Activated CD8-positive, alpha-beta T cell treated with anti-CD3 and anti-CD28 coated beads for 36 hours (primary cell): Measurements from ENCODE around the gene PMVK. TPM values are rescaled to one million over a fixed set of nuclear protein-coding genes. Genes with fewer than 3 reads are reported as not detected.

ENCODE experiments used
- ATAC-seq: fragments of 200-7000 bp; cut with Tn5 transposase; one replicate; pipeline ENCODE4 v1.10.0; 2021; ENCODE audit warnings: mild to moderate bottlenecking, moderate library complexity
- CTCF ChIA-PET: fragments of 350-600 bp; sonication (Branson Sonifier 250); formaldehyde crosslinking; loops from one replicate; lab custom pipeline; 2021; ENCODE audit warnings: antibody characterized with exemption; lab: Charles Lee
- POLR2A ChIA-PET: fragments of 350-600 bp; sonication (Branson Sonifier 250); formaldehyde crosslinking; loops from one replicate; lab custom pipeline; 2021; ENCODE audit warnings: antibody characterized with exemption; lab: Charles Lee
- DNase-seq: peaks from one replicate; pipeline ENCODE4 v3.0.0-alpha.2; 2020
- H3K27ac Mint-ChIP-seq: one replicate; pipeline ENCODE4 v1.8.0; 2021; ENCODE audit warnings: mild to moderate bottlenecking, mixed read lengths
- H3K27me3 Mint-ChIP-seq: one replicate; pipeline ENCODE4 v1.8.0; 2021; ENCODE audit warnings: mixed read lengths
- H3K36me3 Mint-ChIP-seq: one replicate; pipeline ENCODE4 v1.8.0; 2021; ENCODE audit warnings: low read depth, mixed read lengths
- H3K4me1 Mint-ChIP-seq: one replicate; pipeline ENCODE4 v1.8.0; 2021; ENCODE audit warnings: low read depth, mixed read lengths
- H3K4me3 Mint-ChIP-seq: one replicate; pipeline ENCODE4 v1.8.0; 2021; ENCODE audit warnings: mild to moderate bottlenecking, moderate library complexity, mixed read lengths
- H3K9me3 Mint-ChIP-seq: one replicate; pipeline ENCODE4 v1.8.0; 2021; ENCODE audit warnings: mixed read lengths
- CTCF ChIP-seq: fragments of 200-600 bp; IDR thresholded peaks from one replicate; pipeline ENCODE4 v1.8.0; 2022; ENCODE audit warnings: antibody characterized with exemption, mild to moderate bottlenecking
- intact Hi-C: fragments of 100-400 bp; cut with micrococcal nuclease; formaldehyde crosslinking; loops from one replicate; pipeline ENCODE4 v1.10.0; 2022
- total RNA-seq, 2 experiments: library from RNA; stranded (reverse); gene quantifications; one replicate each; pipeline ENCODE4 v1.2.3, GENCODE V29; 2021

The PMVK gene
- total RNA-seq, 2 experiments from 2014 or later: 32.3 to 33.2 TPM

GRCh38 chr1:154941333-154942013, 5.0 kb upstream of the PMVK start:
- ATAC-seq (no peak), DNase-seq (peak; percentile 45)
- Mint-ChIP-seq H3K27ac (peak overlapping the region; percentile 92), H3K36me3 (peaks cover under 1% of the 10 kb centered on the region), H3K27me3 (no peaks in the 10 kb centered on the region), H3K9me3 (no peaks in the 10 kb centered on the region), H3K4me1 (peaks cover 61% of the 10 kb centered on the region), H3K4me3 (no peak overlapping the region)
- POLR2A ChIA-PET: interaction anchor here (0.7 to 1.0 kb wide), 2 partner anchors 9 to 43 kb away, joined by 3 read pairs; no protein-coding TSS in a partner anchor
- CTCF ChIA-PET: interaction anchor here (1.1 to 5.8 kb wide), 7 partner anchors 9 to 181 kb away, joined by 3 to 49 read pairs (median 5); partner anchors contain the start of genes PBXIP1 and PYGO2
- intact Hi-C loops: no loop called here
- no peak for TF ChIP-seq CTCF

- Mint-ChIP-seq H3K27me3 (no peaks in the 10 kb centered on the region), H3K4me3 (peak overlapping the region; percentile 1), H3K4me1 (peaks cover 64% of the 10 kb centered on the region), H3K9me3 (no peaks in the 10 kb centered on the region), H3K27ac (peak overlapping the region; percentile 92), H3K36me3 (peaks cover 2% of the 10 kb centered on the region)
- DNase-seq (peak; percentile 62), ATAC-seq (peak; percentile 13)
- TF ChIP-seq CTCF: no peak
- intact Hi-C loops: no loop called here
- ChIA-PET POLR2A (interaction anchor here (0.6 to 1.2 kb wide), 5 partner anchors 8 to 271 kb away, joined by 3 read pairs; no protein-coding TSS in a partner anchor), CTCF (interaction anchor here (0.7 to 5.8 kb wide), 10 partner anchors 9 to 440 kb away, joined by 3 to 49 read pairs (median 4); partner anchors contain the start of genes PBXIP1 and PYGO2)
Observed at GRCh38 chr1:154940651-154941194, 4.2 kb upstream of the PMVK start.

GRCh38 chr1:154940213-154940560, 3.7 kb upstream of the PMVK start:
- Mint-ChIP-seq H3K4me1 (peaks cover 67% of the 10 kb centered on the region), H3K27me3 (no peaks in the 10 kb centered on the region), H3K9me3 (no peaks in the 10 kb centered on the region), H3K4me3 (peak overlapping the region; percentile 1), H3K36me3 (peaks cover 2% of the 10 kb centered on the region), H3K27ac (peak overlapping the region; percentile 92)
- CTCF ChIA-PET: interaction anchor here (0.6 to 5.8 kb wide), 11 partner anchors 8 to 439 kb away, joined by 3 to 49 read pairs (median 4); partner anchors contain the start of genes PBXIP1 and PYGO2
- intact Hi-C loops: no loop called here
- DNase-seq (no peak), ATAC-seq (no peak)
- no peak for TF ChIP-seq CTCF
- POLR2A ChIA-PET: interaction anchor here (0.6 to 1.2 kb wide), 4 partner anchors 8 to 270 kb away, joined by 3 read pairs; no protein-coding TSS in a partner anchor

GRCh38 chr1:154938604-154939399, 2.3 kb upstream of the PMVK start:
- H3K4me3 Mint-ChIP-seq: peak overlapping the region; percentile 88
- ChIA-PET POLR2A (interaction anchor here (0.6 kb wide), 1 partner anchor 73 kb away, joined by 3 read pairs; no protein-coding TSS in a partner anchor), CTCF (interaction anchor here (0.7 to 5.8 kb wide), 6 partner anchors 15 to 168 kb away, joined by 3 to 49 read pairs (median 4); partner anchors contain the start of genes FLAD1 and PBXIP1)
- no peaks in the 10 kb centered on the region for H3K27me3 Mint-ChIP-seq
- H3K4me1 Mint-ChIP-seq: peaks cover 70% of the 10 kb centered on the region
- no peaks in the 10 kb centered on the region for H3K9me3 Mint-ChIP-seq
- DNase-seq (no peak), ATAC-seq (no peak)
- H3K36me3 Mint-ChIP-seq: peaks cover 2% of the 10 kb centered on the region
- TF ChIP-seq CTCF: no peak
- peak overlapping the region; percentile 98 for H3K27ac Mint-ChIP-seq
- intact Hi-C loops: no loop called here
